ENCODE results near the gene NUP98.

Gene NUP98

GRCh38 chr11:3840004-3840869 is 42.9 kb upstream of the NUP98 start:
- TF ChIP-seq CTCF (IDR thresholded peaks at IDR 0.05; ENCODE audit: low read depth, low read length): no peak

GRCh38 chr11:3838504-3838903 is 41.1 kb upstream of the NUP98 start:
- DNase-seq (ENCODE audit: extremely low read depth, low read depth): no peak
- no peak for TF ChIP-seq CTCF (IDR thresholded peaks at IDR 0.05; ENCODE audit: low read depth, low read length)

More at GRCh38 chr11:3840004-3840869, 42.9 kb upstream of the NUP98 start:
- DNase-seq (ENCODE audit: extremely low read depth, low read depth): no peak

GRCh38 chr11:3837793-3838192 is 40.4 kb upstream of the NUP98 start:
- DNase-seq (ENCODE audit: extremely low read depth, low read depth): no peak
- TF ChIP-seq CTCF (IDR thresholded peaks at IDR 0.05; ENCODE audit: low read depth, low read length): no peak

GRCh38 chr11:3836903-3837302 is 39.5 kb upstream of the NUP98 start:
- no peak for DNase-seq (ENCODE audit: extremely low read depth, low read depth)
- no peak for TF ChIP-seq CTCF (IDR thresholded peaks at IDR 0.05; ENCODE audit: low read depth, low read length)

GRCh38 chr11:3835751-3836150 is 38.4 kb upstream of the NUP98 start:
- DNase-seq (ENCODE audit: extremely low read depth, low read depth): no peak
- no peak for TF ChIP-seq CTCF (IDR thresholded peaks at IDR 0.05; ENCODE audit: low read depth, low read length)

- no peak for TF ChIP-seq CTCF (IDR thresholded peaks at IDR 0.05; ENCODE audit: low read depth, low read length)
- DNase-seq (ENCODE audit: extremely low read depth, low read depth): no peak
Measured at GRCh38 chr11:3834664-3835461, 37.5 kb upstream of the NUP98 start.

- TF ChIP-seq CTCF (IDR thresholded peaks at IDR 0.05; ENCODE audit: low read depth, low read length): no peak
Measured at GRCh38 chr11:3834349-3834663, 37.0 kb upstream of the NUP98 start.

More at GRCh38 chr11:3834349-3834663, 37.0 kb upstream of the NUP98 start:
- no peak for DNase-seq (ENCODE audit: extremely low read depth, low read depth)
